Measurements from ENCODE around the gene RPL22. TPM values are rescaled to one million over a fixed set of nuclear protein-coding genes. Genes with fewer than 3 reads are reported as not detected.

RPL22 gene
- total RNA-seq, 1 donor from 2014 or later, result 193 TPM

DNA sequence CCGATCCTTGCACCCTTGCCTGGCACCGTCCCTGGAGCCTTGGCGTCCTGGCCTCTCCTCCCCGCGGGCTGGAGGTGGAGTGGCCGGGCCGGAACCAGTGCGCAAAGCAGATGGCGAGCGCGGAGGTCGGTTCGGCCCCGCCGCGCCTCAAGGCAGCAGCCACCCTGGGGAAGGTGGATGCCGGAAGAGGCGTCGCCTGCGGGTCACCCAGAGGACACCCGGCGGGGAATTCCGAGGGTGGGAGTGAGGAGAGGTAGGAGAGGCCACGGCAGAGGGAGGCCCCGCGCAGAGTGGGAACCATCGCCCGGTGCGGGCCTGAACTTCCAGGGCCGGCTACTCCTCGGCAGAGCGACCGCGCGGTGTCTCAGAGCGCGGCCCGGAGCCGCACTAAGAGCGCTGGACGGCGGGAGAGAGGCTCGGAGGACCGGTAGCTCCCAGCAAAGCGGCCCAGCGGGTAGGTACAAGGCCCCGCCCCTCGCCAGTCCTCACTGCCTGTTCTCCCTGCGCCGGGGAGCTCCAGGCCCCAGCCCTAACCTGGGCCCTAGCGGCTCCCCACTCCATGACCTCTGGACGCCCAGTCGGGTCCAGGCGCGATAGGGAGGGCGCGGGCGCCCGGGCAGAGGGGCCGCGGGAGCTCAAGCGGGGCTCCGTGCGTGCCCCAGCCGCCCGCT lies 6.6 kb upstream of the RPL22 start, which contains the start of gene RNF207:
Gene RNF207, plus strand, starts transcription at position 271 of the 671 bp plus-strand sequence. CDS start 417 bp downstream, outside the sequence.
- DNase-seq (ENCODE audit: low read depth, low spot score), result no peak

DNA sequence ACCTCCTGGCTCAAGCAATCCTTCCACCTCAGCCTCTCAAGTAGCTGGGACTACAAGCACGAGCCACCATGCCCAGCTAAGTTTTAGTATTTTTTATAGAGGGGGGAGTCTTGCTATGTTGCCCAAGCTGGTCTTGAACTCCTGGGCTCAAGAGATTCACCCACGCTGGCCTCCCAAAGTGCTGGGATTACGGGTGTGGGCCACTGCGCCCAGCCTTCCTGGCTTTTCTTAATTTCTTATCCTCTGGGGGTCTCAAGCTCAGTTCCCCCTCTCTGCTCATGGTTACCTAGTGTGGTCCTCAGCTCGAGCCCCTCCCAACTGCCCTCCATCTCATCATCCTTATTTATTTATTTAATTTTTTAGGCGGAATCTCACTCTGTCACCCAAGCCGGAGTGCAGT lies 2.9 kb upstream of the RPL22 start:
- DNase-seq (ENCODE audit: low read depth, low spot score), result no peak

DNA sequence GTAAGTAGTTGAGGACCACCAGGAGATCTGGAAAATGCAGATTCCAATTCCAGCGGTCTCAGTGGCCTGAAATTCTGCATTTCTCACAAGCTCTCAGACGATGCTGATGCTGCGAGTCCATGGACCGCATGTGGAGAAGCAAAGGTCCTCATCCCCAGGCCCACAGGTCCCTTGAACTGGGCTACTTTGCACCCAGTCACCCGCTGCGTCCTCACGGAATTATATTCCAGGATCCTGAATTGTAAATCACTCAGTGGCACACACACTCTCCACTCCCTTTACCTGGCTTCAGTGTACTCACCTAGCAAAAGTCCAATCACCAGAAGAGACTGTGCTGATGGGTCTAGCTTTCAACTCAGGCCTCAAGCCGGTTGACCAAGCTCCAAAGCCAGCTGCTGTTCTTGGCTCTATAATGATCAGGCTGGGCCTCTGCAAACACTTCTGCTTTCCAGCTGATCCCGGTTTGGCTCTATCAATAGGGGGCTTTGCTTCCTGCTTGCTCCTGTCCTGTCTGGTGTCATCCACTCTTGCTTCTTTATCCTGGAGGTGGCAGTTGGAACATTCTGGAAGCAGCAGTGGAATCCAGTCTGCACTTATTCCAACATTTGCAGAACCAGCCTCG lies 904 bp upstream of the RPL22 start:
- no peak for DNase-seq (ENCODE audit: low read depth, low spot score)

DNA sequence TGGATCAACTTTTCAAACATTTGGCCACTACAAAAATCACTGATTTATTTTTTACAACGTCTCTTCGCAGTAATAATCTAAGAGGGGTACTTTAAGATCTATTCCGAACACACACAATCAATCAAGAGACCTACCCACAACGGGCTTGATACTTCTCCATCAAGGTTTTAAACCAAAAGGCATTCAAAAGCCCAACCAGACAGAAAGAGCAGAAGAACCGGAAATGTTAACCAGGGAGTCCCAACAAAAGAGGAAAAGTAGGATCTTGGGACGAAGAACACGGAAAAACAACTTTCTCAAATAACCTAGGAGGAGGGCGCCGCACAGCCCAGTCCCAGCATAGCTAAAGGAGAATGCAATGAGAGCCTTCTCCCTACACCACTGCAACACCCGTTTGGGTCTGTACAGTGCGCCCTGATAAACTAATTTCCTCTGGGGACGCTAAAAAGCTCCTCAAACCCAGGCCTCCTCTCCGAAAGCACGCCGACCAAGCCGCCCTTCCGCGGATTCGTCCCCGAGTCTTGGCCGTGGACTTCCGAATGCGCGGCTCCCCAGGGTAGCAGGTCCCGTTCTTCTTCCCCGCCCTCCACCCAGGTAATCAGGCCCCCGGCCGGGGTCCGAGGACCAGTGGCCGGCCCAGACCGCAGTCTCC lies 623 bp downstream of the RPL22 start:
- DNase-seq (ENCODE audit: low read depth, low spot score), result no peak

DNA sequence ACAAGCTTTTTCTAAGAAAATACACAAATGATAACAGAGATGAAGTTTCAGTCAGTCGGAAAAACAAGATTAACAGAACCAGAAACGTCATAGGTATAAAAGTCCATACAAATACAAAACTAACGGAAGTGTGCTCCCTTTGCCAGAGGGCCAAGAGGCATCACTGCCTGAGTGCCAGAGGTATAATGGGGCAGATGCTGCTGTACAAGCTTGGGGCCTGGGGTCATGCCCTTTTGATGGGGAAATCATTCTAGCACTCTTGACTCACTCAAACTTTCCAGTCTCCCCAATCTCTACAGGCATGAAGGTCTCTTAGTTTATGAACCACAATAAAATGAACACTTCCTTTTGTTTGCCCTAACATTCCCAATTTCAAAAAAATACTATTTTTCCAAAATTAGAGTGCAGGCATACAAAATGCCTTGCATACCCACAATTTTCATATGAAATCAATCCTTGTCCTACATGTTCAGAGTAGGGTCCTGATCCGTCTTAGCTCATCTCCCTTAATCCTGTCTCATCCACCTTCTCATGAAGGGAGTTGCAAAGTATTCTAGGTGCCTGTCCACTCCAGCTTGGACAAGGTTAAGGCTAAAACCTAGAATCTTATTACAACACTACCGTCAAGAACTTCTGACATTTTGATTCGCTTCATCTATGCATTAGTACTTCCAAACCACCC lies 1.5 kb downstream of the RPL22 start:
- no peak for DNase-seq (ENCODE audit: low read depth, low spot score)

DNA sequence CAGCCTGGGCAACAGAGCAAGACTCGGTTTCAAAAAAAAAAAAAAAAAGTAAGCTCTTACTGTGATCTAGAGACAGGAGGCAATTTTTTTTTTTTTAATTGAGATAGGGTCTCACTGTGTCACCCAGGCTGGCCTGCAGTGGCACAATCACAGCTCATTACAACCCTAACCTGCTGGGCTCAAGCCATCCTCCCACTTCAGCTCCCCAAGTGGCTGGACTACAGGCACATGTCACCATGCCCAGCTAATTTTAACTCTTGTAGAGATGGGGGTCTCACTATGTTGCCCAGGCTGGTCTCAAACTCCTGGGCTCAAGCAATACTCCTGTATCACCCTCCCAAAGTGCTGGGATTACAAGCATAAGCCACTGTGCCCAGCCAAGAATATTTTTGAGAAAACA lies 7.4 kb downstream of the RPL22 start:
- no peak for DNase-seq (ENCODE audit: low read depth, low spot score)

DNA sequence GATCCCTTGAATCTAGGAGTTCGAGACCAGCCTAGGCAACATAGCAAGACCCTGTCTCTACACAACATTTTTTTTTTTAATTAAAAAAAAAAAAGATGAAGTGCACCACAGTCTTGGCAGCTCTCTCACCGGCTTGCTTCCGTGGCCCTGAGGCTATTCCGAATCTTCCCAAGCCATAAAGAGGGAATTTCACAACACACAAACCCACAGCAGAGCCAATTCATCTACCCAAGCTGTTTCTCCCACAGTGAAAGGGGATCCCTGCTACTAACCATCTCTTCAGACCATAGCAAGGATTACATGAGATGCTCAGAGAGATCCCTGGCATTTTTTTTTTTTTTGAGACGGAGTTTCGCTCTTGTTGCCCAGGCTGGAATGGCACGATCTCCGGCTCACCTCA lies 10.9 kb downstream of the RPL22 start:
- DNase-seq (ENCODE audit: low read depth, low spot score), result no peak

DNA sequence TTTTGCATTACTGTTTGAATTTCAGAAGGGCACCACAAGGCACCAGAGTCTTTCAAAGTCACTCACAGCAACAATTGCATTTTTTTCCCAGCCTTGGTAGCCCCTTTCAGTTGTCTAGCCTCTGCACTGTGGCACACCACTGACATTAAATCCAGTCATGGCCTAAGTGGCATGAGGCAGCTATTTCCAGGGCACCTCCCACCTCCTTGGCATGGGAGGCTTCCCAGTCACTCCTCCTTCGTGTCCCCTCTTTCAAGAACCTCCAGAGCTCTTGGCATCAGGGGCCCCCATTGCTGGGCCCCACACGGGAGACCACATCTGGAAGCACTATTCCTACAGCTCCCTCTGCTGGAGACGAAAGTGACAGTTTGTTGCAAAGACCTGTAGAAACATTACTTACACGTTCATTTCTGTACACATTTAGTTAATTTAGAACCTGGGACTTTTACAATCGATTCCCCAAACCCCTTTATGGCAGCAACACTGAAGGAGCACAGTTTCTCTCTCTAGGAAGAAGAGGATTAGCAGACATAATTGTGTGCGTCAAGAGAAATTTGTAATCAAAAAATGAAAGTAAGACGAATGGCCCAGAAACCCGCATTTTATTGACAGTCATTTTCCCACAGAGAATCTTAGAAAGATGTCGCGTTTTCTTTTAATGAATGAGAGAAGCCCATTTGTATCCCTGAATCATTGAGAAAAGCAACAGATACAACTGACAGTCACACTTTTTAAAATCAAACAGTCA lies 13.6 kb downstream of the RPL22 start:
- no peak for DNase-seq (ENCODE audit: low read depth, low spot score)

DNA sequence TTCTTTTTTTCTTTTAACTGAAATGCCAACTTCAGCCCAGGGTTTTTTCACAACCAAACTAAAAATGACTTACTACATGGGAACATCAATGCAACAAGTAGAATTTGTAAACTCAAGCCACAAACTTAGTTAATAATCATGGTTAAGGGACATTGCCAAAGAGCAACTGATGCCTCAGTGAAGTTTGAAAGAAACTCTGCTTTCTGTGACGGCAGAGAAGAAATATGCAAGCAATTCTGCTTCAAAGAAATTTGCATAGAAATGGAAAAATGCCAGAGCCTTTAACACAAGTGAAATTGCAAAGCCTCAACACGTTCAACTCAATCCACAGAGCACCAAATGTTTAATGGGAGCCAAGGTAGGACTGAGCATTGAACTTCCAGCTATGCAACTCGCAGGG lies 14.2 kb downstream of the RPL22 start:
- no peak for DNase-seq (ENCODE audit: low read depth, low spot score)

DNA sequence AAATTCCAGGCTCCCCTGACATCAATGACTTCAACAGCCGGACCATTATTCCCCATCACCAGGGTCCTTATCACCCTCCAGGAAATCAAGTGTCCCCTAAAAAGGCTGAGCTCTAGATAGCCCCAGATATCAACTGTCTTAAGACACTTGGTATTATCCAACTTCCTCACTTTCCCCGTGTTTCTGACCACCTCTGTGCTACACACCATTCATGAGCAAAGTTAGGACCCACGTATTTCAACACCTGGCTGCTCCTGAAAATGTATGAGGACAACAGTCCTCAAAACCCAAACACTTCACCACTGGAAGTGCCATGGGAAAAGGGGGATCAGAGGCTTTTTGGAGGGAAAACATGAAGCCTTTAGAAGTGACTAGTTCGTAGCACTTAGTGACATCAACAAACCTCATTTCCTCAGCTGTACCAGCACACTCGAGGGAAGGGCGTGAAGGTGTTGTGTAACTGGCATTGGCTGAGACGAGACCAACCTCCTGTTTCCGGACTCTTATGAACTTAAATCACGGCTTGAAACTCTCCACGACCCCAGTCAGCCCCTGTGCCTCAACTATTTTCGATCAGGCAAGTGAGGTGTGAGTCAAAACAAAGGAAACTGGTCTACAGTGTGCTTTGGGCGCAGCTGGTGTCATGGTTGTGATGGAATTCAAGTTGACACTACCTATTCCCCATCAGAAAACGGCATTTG lies 15.2 kb downstream of the RPL22 start:
- no peak for DNase-seq (ENCODE audit: low read depth, low spot score)

DNA sequence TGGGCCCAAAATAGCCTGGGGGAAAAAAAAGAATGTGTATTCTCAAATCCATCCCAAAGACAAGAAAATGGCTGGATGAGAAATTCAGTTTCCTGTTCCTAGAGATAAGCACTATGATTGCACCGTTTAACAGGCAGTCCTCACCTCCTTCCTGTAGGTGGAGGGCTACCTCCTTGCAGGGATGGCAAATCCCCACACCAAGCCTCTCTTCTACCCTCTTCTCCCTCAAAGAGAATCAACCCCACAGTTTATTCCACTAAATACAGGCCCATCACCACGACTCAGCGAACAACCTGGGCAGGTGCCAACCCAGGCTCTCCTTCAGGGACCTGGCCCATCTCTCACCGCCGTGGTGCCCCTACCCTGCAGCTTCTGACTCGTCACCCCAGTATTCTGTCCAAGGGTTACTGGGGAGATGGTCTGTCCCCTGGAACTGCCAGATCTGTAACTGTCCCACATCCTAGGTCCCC lies 15.8 kb downstream of the RPL22 start:
- DNase-seq (ENCODE audit: low read depth, low spot score), result no peak

DNA sequence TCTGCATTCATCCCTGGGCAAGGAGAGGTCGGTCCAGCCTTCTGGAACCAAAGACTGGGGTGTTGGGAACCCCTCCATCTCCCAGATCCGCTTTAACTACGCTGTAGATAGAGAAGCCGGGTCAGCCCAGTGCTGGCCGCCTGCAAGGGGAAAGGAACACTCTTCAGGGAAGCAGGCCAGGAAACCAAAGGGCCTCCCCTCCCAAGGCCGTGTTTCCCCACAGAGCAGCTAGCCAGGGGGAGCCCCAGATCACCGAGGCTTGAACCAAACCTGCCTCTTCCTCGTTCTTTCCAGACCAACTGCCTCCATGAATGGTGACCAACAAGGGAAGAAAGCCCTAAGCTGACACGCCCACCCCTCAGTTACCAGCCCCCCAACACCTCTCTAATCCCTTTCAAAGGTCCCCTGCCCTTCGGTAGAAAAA lies 18.0 kb downstream of the RPL22 start:
- no peak for DNase-seq (ENCODE audit: low read depth, low spot score)

DNA sequence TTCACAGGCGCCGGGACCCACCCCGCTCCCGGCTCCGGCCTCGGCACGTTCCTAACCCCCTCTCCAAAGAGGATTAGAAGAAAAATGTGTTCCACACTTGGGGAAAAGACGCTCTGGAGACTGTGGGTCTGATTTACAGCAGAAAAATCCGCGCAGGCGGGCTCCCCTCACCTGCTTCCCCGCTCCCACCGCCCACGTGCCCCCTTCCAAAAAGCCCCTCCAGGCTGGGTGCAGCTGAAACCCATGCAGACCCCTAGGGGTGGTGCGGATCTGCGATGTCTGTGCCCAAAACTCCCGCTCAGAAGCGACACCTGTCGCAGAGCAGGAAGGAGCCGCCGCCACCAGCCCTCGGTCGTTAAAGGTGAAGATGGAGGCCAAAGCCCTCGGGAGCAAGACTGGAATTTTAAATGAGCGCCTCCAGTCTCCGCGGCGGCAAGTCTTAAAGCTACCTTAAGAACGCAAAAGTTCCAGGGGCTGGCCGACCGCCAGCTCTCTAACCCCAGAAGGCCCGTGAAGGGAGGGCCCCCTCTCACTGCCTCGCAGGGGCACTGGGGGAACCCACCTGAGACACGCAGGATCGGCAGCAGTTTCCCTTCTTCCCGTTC lies 18.6 kb downstream of the RPL22 start:
- DNase-seq (ENCODE audit: low read depth, low spot score), result no peak

DNA sequence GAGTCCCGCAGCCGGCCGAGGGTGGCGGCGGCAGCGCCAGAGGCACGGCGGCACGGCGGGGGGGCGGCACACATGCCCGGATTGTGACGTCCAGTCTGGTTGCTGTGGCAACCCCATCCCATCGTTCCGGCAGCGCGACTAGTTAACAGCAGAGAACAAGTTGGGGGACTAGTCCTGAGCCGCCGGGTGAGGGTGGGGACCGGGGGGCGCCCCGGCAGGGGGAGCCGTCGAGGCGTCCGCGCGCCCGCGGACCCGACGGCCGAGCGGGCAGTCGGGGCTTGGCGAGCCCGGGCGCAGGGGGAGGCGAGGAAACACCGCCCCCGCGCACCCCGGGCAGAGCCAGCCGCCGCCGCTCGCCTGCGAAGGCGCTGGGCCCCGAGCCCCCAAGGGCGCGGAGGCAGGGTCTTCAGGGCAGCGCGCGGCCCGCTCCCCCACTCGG lies 19.1 kb downstream of the RPL22 start, which contains the start of gene CHD5:
Gene CHD5, minus strand, starts transcription at position 54 of the 439 bp plus-strand sequence. CDS start 298 bp downstream, outside the sequence.
- DNase-seq (ENCODE audit: low read depth, low spot score), result no peak

DNA sequence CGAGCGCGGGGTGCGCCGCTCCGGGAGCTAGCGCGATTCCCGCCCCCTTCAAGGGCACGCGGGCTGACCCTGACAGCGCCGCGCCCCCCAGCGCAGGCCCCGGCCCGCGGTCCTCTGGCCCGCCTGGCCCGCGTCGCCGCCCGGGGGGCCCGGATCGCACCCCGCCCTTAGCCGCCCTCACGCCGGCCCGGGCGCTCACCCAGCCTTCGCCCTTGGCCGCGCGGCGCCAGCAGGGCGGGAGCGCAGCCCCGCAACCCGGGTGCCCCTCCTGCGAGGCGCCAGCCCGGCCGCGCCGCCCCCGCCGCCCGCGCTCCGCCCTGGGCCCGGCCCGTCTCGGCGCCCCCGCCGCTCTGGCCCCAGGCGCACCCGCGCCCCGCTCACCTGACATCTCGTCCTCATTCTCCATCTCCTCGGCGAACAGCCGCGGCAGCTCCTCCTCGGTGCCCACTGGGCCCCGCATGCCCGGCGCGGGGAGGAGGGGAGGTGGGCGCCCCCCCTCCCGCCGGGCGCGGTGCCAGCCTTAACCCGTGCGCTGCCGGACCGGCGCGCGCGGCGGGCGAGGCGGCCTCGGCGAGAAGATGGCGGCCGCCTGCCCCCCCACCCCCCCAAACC lies 19.7 kb downstream of the RPL22 start:
- no peak for DNase-seq (ENCODE audit: low read depth, low spot score)

DNA sequence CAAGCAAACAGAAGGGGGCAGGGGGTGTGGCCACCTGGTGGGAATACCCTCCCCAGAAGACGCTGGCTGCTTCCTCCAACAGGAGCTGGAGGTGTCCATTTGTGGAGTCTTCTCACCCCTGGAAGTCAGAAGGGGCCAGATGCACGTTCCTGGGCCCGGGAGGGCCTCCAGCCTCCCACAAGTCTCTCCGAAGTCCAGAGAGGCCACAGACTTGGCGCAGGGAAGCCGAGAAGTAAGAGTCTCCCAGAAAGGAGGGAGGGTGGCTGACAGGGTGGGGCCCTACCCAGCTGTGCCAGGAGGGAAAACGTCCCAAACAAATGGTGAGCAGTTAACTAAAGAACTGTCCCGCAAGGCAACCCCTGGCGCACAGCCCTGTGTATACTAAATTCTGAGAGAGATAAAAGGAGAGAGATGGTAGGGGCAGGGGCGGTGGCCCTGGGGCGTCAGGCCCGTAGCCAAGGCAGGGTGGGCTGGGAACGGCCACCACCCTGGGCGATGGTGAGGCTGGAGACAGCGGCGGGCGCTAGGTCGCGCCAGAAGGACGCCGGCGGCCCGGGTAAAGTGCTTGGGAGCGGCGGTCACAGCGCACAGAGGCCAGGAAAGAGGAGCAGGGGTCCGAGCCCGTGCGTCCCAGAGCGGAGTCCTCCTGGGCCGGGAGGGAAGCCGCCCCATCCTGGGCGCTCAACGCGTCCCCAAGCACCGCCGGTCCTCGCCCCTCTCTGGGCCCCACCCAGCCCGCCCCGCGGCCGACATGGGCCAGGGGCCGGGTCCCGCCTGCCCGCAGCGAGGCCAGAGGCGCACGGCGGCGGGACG lies 20.4 kb downstream of the RPL22 start:
- DNase-seq (ENCODE audit: low read depth, low spot score), result no peak

DNA sequence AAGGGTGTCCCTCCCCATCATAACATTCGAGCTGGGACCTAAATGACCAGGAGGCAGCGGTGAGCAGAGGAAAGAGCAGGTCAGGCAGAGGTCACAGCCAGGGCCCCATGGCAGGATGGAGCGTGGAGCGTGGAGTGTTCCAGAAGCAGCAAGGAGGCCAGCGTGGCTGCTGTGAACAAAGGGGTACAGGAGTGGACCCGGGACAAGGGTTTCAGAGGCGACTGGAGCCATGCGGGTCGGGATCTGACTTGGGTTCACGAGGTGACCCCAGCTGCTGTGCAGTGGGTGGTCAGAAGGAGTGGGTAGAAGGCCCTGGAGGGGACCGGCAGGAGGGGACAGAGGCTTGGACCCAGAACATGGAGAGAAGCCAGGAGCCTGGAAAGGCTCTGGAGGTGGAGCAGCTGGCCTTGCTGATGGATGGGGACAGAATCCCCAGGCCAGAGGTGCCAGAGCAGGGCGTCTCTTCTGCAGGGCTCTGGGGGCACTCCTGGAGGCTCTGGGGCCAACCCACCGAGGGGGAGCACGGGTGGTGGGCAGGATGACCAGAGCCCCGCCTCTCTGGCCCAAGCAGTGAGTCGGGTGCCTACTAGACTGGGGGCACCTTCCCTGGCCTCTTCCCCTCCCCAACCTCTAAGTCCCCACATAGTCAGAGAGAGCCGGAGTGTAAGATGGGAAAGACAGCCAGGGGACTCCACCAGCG lies 21.6 kb downstream of the RPL22 start:
- no peak for DNase-seq (ENCODE audit: low read depth, low spot score)

DNA sequence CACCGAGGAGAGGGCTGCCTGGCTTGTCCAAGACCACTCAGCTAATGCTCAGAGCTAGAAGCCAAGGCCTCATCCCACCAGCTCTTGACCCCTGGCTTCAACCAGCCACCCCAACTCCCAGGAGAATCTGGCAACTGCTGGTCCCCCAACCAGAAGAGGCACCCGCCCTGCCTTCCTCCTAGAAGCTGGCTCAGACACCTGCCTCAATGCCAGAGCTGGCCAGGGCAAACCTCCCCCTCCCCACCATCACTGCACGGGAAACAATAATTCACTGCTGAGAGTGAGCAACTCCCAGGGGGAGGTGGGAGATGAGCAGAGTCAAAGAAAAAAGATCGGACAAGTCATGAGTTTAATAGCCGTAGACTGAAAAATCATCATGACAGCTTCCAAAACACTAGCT lies 22.6 kb downstream of the RPL22 start:
- no peak for DNase-seq (ENCODE audit: low read depth, low spot score)

All from pulmonary artery endothelial cell (primary cell).